Fibroblast of peridontal ligament (primary cell): ENCODE results near the gene ZSCAN18.

Source experiments
- DNase-seq: peaks from one replicate; pipeline ENCODE4 v3.0.0-alpha.2; 2010; ENCODE audit errors: extremely low read depth

ZSCAN18 gene

GRCh38 chr19:58044886-58045285 is 53.1 kb downstream of the ZSCAN18 start:
- no peak for DNase-seq

DNA sequence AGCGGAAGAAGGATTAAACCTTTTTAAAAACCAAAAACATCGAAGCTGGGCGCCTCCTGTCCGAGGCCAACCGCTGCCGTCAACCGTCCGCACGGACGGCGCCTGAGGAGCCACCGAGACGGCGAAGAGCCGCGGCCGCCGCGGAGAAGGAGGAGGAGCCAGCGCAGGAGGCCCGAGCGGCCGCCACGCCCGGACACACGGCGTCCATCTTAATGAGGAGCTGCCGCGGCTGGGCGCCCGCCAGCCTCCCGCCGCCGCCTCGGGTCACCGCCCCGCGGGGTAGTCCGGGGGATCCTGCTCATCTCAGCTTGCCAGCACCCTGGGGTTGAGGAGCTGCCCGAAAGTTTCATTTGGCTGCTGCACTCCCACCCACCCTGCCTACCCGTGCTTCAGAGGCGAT is 53.6 kb downstream of the ZSCAN18 start:
- DNase-seq, result no peak

GRCh38 chr19:58042495-58043340 is 55.3 kb downstream of the ZSCAN18 start:
- no peak for DNase-seq

DNA sequence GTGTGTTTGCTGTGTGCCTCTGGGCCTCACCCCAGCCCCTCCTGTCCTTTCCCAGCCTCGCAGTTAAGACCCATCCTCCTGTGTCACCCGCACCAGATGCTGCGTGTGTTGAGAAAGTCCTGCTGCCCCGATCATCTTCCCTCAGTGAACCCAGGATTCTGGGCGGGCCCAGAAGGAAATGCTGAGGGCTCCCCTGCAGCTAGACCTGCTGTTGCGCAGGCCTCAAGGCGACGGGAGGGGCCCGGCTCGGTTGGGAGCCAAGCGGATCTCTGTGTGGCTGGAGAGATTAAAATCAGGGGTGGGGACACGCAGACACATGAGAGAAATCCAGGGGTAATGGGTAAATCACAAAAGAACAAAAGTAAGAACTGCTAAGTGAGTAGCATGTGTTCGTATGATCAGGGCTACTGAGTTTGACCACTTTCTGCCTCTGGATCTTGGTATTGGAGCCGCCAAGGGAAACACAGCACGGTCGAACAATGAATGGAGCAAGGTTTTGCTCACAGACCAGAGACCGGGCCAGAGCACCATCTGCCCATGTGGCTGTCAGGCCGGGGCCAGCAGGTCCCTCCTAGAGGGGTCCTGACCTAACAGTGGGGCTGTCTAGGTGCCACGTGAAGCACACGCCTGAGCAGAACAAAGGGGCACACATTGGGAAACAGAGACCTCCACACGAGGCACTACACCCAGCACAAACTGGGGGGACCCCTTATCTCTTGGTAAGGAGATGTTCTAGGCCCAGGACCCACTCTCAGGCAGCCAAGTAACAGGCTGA is 57.1 kb downstream of the ZSCAN18 start:
- DNase-seq, result no peak

DNA sequence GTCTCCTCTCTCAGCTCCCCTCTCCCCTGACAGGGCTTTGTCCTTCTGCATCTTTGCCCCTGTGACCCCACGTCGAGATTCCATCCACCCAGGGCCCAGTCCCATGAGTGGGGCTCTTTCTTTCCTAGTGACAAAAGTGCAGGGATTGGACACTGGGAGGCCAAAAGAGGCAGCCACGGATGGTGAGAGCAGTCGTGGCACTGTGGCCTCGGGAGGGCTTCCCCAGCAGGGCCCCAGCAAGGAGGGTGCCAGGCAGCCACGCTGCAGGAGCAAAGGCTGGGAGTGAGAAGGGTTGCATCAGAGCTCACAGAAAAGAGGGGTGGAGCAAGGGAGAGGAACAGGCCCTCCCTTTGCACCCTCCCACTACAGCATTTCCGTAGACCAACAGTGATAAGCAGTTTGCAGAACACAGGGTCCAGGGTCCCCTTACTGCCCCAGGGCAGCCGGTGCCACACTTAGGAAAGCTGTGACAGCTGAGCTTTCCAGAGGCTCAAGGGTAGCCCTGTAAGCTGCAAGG is 59.3 kb downstream of the ZSCAN18 start:
- no peak for DNase-seq

DNA sequence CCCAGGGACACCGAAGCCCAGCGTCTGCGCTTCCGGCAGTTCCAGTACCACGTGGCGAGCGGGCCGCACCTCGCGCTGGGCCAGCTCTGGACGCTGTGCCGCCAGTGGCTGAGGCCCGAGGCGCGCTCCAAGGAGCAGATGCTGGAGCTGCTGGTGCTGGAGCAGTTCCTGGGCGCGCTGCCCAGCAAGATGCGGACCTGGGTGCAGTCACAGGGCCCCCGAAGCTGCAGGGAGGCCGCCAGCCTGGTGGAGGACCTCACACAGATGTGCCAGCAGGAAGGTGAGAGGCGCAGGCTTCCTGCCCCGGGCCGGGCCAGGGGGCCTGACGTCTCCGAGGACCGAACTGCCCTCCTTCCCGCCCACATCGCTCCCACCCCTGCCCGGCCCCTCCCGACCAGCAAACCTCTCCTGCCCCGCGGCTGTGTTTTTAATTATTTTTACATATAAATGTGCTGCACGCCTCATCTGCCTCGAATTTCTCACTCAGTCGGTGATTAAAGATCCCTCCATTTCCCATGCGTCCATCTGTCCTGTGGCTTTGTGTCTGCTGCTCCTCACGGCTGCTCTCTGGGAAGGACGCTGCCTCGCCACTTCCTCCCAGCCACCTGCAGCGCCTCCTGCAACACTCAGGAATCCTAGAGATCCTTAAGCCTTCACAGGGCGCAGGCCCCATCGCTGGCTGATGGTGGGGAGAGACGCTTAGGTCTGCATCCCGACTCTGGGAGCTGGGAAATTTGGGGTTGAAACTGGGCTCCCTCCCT is 59.9 kb downstream of the ZSCAN18 start:
- DNase-seq, result no peak

DNA sequence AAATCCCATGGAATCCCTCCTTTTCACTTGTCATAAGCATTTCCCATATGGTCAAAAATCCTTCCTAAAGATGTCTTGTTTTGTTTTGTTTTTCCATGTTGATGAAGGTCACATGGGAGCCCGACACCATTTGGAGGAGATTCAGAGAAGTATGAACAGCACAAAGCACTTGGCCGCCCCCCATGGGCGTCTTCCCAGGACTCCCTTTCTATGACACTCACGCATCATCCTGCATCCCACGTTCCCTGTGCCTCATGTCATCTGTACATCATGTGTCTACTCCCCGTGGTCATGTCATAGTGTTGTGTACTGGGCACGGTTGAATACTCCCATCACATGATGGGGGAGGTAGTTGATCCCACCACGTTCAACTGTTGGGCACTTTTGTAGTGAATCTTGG is 62.2 kb downstream of the ZSCAN18 start:
- no peak for DNase-seq

DNA sequence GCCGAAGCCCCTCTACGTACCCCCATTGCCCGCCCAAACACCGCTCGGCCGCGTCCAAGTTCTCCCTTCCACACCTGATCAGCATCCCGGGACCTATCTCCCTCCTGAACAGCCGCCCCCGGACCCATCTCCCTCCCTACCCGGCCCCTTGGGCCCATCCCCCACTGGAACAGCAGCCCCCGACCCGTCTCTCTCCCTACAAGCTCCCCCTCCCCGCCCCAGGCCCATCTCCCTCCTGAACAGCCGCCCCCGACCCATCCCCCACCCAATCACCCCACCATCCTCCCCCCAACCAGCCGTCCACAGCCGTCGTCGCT is 63.6 kb downstream of the ZSCAN18 start:
- DNase-seq, result no peak
